ENCODE data around the gene DCBLD1.

DNA sequence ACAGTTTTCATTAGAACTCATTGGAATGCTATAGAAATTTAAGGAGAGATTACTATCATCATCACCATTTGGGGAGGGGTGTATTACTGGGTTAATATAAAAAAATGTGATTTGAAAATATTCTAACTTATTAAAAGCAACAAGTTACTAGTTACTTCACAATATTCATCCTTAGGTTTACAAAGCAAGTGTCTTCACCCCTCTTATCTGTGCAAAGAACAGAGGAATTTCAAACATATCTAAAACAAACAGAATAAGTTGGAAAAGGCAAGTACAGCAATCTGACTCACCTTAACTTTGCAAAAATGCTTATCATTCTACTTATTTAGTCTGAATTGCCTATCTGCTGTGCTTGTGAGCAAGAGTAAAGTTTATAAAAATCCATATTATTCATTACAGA is 32.9 kb downstream of the DCBLD1 start:
- TF ChIP-seq, protein P1, sequence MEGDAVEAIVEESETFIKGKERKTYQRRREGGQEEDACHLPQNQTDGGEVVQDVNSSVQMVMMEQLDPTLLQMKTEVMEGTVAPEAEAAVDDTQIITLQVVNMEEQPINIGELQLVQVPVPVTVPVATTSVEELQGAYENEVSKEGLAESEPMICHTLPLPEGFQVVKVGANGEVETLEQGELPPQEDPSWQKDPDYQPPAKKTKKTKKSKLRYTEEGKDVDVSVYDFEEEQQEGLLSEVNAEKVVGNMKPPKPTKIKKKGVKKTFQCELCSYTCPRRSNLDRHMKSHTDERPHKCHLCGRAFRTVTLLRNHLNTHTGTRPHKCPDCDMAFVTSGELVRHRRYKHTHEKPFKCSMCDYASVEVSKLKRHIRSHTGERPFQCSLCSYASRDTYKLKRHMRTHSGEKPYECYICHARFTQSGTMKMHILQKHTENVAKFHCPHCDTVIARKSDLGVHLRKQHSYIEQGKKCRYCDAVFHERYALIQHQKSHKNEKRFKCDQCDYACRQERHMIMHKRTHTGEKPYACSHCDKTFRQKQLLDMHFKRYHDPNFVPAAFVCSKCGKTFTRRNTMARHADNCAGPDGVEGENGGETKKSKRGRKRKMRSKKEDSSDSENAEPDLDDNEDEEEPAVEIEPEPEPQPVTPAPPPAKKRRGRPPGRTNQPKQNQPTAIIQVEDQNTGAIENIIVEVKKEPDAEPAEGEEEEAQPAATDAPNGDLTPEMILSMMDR (IDR thresholded peaks at IDR 0.05; ENCODE audit: low read depth, low read length): no peak
- TF ChIP-seq POLR2A (IDR thresholded peaks at IDR 0.05; ENCODE audit: extremely low read depth, insufficient read length): no peak
- TF ChIP-seq, protein P2, sequence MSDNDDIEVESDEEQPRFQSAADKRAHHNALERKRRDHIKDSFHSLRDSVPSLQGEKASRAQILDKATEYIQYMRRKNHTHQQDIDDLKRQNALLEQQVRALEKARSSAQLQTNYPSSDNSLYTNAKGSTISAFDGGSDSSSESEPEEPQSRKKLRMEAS (IDR thresholded peaks at IDR 0.05; ENCODE audit: low read depth, low read length): no peak
